Activated T-helper 1 cell treated with anti-CD3 and anti-CD28 coated beads, Interleukin-2, amount 50 U/mL, for 16 hours (primary cell): ENCODE results near the gene ELOVL4.

ENCODE experiments used
- DNase-seq, 2 donors: peaks; one replicate each; pipeline ENCODE4 v3.0.0-alpha.2; 2020; ENCODE audit warnings: low read depth in 1 of 2, low spot score in 1 of 2

The ELOVL4 gene

GRCh38 chr6:79947191-79948186 lies at the start of gene ELOVL4:
TSS of gene ELOVL4 (minus strand) at chr6:79947553. CDS start at chr6:79947279, 274 bp downstream.
- DNase-seq = peak in 1 of 2 donors; percentile 28

- no peak for DNase-seq
These were observed 46.6 kb upstream of the ELOVL4 start for GRCh38 chr6:79993911-79994309.

GRCh38 chr6:79993012-79993910 lies 45.9 kb upstream of the ELOVL4 start:
- no peak for DNase-seq

- no peak for DNase-seq
These were observed 42.3 kb upstream of the ELOVL4 start for GRCh38 chr6:79989641-79990040.

GRCh38 chr6:79985128-79985527 lies 37.8 kb upstream of the ELOVL4 start:
- no peak for DNase-seq

- no peak for DNase-seq
These were observed 36.9 kb upstream of the ELOVL4 start for GRCh38 chr6:79984261-79984660.

- no peak for DNase-seq
These were observed 34.3 kb upstream of the ELOVL4 start for GRCh38 chr6:79981652-79982051.

- DNase-seq = no peak
These were observed 23.8 kb upstream of the ELOVL4 start for GRCh38 chr6:79971193-79971592.

- no peak for DNase-seq
These were observed 22.4 kb upstream of the ELOVL4 start for GRCh38 chr6:79969784-79970183.

DNA sequence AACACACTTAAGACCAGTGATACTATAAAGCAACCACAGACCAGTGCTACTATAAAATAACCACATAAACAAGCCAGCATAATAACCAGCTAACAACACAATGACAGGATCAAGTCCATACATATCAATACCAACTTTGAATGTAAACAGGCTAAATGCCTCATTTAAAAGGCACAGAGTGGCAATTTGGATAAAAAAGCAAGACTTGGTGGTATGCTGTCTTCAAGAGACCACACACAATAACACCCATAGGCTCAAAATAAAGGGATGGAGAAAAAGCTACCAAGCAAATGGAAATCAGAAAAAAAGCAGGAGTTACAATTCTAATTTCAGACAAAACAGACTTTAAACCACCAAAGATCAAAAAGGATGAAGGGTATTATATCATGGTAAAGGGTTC lies 19.8 kb upstream of the ELOVL4 start:
- no peak for DNase-seq

DNA sequence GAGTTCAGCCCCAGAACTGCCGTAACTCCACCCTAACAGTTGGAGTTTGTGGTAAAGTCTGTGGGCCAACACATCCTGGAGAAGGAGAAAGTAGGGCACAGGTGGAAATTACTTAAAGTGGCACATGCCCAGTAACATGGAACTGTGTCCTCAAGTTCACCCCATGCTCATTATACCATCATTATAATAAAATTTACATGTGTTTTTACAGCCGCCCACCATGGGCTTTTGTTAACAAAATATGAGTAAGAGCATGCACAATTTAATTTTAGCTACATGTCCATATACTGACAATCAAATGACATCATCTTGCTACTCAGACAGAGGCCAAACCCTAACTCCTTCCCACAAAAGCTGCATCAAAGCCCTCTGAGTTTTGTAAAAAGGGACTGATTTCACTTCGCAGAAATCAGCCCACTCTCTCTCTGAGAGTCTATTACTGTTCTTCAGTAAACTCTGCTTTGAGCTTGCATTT lies 17.3 kb upstream of the ELOVL4 start:
- DNase-seq = no peak

GRCh38 chr6:79954849-79955248 lies 7.5 kb upstream of the ELOVL4 start:
- DNase-seq = no peak

DNA sequence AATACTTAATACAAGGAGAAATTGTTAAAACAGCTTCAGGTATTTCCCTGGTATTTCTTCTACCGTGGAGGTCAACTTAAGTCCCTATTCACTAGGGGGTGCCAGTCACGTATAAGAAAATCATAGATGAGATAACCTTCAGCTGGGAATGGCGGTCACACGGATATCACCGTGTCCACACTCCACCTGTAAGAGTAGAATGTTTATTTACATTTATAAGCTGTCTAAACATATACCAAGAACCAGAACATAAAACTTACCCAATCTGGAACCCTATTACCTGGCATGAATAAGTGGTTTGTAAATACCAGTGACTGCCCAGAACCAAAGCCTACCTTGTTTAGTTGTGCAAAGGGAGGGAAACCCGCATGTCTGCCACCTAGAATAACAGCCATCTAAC lies 1.9 kb upstream of the ELOVL4 start:
- DNase-seq = no peak

- DNase-seq = no peak
These were observed 822 bp downstream of the ELOVL4 start for GRCh38 chr6:79946272-79947190.

DNA sequence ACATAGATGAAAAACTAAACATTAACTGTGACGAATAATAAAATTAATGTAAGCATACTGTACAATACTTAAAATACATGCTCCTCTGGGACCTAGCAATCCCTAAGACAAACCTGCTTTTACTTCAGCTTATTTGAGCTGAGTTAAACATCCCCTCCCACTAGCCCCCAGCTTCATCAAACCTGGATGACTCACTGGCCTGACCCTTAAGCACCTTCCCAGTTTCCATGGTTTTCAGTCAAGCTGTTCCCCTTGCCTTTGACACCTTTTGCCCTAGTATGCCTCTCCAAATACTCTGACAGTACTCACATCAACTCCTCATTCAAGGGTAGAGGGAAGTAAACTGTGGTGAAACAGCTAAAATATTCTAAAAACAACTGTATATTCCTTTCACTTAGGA lies 4.2 kb downstream of the ELOVL4 start:
- DNase-seq = no peak

GRCh38 chr6:79941489-79942151 lies 5.7 kb downstream of the ELOVL4 start:
- DNase-seq = no peak

DNA sequence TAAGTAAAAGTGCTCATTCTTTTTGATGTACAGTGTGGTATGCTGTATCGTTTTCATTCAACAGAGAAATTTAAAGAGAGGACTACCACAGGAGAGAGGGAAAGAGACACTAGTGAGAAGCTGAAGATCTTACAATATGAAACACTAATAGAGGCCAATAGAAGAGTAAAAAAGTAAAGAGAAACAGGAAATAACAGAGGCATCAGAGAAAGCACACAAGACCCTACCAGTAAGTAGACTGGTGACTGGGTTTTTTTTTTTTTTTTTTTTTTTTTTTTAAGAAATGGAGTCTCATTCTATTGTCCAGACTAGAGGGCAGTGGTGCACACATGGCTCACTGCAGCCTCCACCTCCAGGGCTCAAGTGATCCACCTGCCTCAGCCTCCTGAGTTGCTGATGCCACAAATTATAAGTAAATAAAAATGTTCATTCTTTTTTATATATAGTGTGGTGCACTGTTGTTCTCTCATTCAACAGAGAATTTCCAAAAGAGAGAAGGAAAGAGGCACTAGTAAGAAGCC lies 18.8 kb downstream of the ELOVL4 start:
- DNase-seq = no peak

DNA sequence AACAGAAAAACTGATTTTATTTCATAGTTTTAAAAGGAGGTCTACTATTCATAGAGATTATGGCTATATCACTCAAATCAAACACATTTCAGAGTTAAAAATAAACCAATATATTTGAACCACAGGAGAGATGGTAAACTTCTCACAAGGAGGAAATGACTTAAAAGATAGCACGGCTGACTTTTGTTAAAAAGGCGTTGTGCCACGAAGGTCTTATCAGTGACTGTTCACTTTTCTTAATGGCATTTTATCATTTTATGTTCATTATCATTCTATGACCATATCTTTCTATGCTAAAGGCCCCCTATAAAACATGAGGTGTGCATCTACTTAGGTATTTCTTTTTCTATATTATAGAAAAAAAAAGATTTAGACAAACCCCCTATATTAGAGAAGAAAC lies 19.6 kb downstream of the ELOVL4 start:
- no peak for DNase-seq

- DNase-seq = no peak
These were observed 24.1 kb downstream of the ELOVL4 start for GRCh38 chr6:79923270-79923669.

GRCh38 chr6:79922018-79922417 lies 25.3 kb downstream of the ELOVL4 start:
- DNase-seq = no peak
